Aorta (tissue), 5 donors: Measurements from ENCODE around the gene C12orf76. TPM values are rescaled to one million over a fixed set of nuclear protein-coding genes. Genes with fewer than 3 reads are reported as not detected.
"Not testable (repeated sequence)": the region's sequence is repeated elsewhere in the genome, so short reads cannot be mapped to it uniquely, and the experiment has no call there.

Experiments
- ATAC-seq: fragments of 200-7000 bp; cut with Tn5 transposase; one replicate; pipeline ENCODE4 v1.9.1; 2022; ENCODE audit warnings: moderate library complexity; ENCODE audit not compliant: low FRiP score
- DNase-seq, 2 donors: peaks; one replicate each; pipeline ENCODE4 v3.0.0-alpha.2; 2020
- H3K27ac ChIP-seq, 2 donors: one replicate each; pipeline ENCODE4 v1.5.1; 2013; ENCODE audit warnings: low read length in 2 of 2, mild to moderate bottlenecking in 2 of 2, moderate library complexity in 2 of 2, control low read depth in 1 of 2, inconsistent platforms in 1 of 2, low read depth in 1 of 2
- H3K27me3 ChIP-seq, 2 donors: one replicate each; pipeline ENCODE4 v1.6.1; 2013; ENCODE audit warnings: control low read depth in 1 of 2, low read length in 1 of 2, mild to moderate bottlenecking in 1 of 2, moderate library complexity in 1 of 2; ENCODE audit not compliant: insufficient read depth in 2 of 2, control insufficient read depth in 1 of 2
- H3K36me3 ChIP-seq, 2 donors: one replicate each; pipeline ENCODE4 v1.6.1; 2013; ENCODE audit warnings: control low read depth in 1 of 2, low read length in 1 of 2, mild to moderate bottlenecking in 1 of 2; ENCODE audit not compliant: insufficient read depth in 2 of 2, control insufficient read depth in 1 of 2
- H3K4me1 ChIP-seq, 2 donors: one replicate each; pipeline ENCODE4 v1.6.1; 2013; ENCODE audit warnings: low read length in 2 of 2, control low read depth in 1 of 2, mild to moderate bottlenecking in 1 of 2, moderate library complexity in 1 of 2; ENCODE audit not compliant: insufficient read depth in 2 of 2, control insufficient read depth in 1 of 2
- H3K4me3 ChIP-seq, 2 donors: one replicate each; pipeline ENCODE4 v1.5.1; 2013; ENCODE audit warnings: low read length in 2 of 2, control low read depth in 1 of 2, mild to moderate bottlenecking in 1 of 2
- H3K9me3 ChIP-seq: one replicate; pipeline ENCODE4 v1.6.1; 2013; ENCODE audit warnings: mild to moderate bottlenecking, low read length; ENCODE audit not compliant: control insufficient read depth
- WGBS, 2 donors: extraction: QIAGEN DNeasy Blood & Tissue Kit; methylation state at CpG; one replicate each; pipeline ENCODE4 v1.1.7; 2013; 5-methylcytosine and 5-hydroxymethylcytosine counted together
- intact Hi-C, 2 donors: fragments of 100-400 bp; cut with DNase I; formaldehyde crosslinking; loops; one replicate each; pipeline versions ENCODE4 v1.14.2 to v1.15.0; 2022
- polyA plus RNA-seq, 2 donors: library from polyadenylated mRNA; stranded (reverse); fragments of 200-250 nt; gene quantifications; one replicate each; pipeline ENCODE4 v1.2.3, GENCODE V29; 2013
- total RNA-seq, 2 donors: library from RNA; stranded (reverse); fragmentation: NEBNext Ultra II Directional; extraction: Animal tissue kit (Norgen Biotek cat#: 25700); gene quantifications; one replicate each; pipeline ENCODE4 v1.2.1, GENCODE V29; 2021
- donor health status: healthy with polysubstance abuse.
- donor health status: Bipolar disorder and iron deficiency.
- donor health status: DM: no; HTN: no; CAD: no.
- donor health status: DM: no; HTN: no; CAD: no.
- donor health status: DM: yes; HTN: yes; CAD: no.

C12orf76 gene
- total and polyA plus RNA-seq, 4 donors: 10.5 to 18.4 (median 17.9) TPM

DNA sequence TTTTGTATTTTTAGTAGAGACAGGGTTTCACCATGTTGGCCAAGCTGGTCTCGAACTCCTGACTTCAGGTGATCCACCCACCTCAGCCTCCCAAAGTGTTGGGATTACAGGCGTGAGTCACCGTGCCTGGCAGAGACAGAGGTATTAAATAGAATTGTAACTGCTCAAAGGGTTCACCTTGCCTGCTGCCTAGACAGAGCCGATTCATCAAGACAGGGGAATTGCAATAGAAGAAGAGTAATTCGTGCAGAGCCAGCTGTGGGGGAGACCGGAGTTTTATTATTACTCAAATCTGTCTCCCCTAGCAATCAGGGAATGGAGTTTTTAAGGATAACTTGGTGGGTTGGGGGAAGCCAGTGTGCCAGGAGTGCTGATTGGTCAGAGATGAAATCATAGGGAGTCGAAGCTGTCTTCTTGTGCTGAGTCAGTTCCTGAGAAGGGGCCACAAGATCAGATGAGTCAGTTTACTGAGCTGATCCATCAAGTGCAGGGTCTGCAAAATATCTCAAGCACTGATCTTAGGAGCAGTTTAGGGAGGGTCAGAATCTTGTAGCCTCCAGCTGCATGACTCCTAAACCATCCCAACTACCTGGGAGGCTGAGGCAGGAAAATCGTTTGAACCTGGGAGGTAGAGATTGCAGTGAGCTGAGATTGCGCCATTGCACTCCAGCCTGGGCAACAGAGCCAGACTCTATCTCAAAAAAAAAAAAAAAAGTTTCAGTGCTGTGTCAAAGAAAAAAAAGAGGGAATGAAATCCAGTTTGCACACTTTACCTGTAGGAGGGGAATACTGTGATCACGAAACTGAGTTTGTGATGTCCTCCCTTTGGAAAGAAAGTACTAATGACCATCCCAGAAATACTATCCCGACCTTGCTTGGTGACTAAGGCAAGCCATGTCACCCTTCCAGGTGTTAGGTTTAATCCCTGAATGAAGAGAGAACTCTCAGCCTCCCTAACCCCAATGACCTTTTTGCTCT is 7.3 kb upstream of the C12orf76 start:
- 66 to 70% methylated on average over 11 of the region's 11 CpGs for WGBS, 2 donors
- H3K4me3 ChIP-seq, H3K4me1 ChIP-seq, H3K9me3 ChIP-seq, H3K36me3 ChIP-seq, H3K27me3 ChIP-seq, intact Hi-C loops, DNase-seq, H3K27ac ChIP-seq, ATAC-seq: not testable (repeated sequence)

DNA sequence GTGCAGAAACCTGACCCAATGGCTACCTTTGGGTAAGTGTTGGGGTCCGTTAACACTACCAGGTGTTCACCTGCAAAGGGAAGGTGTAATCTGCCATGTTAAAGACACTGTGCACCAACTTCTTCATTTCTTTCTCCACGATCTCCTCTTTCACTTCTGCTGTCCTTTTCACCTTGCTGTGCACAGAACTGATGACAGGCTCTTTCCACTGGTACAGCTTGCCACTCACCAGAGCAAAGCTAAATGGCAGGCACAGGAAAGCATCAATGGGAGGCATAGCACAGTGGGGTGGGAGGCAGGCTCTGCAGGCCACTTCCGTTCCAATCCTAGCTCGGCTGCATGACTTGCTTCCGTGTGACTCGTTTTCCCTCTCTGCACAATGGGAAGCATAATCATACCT is 2.6 kb upstream of the C12orf76 start:
- WGBS, 2 donors: 79 to 84% methylated on average over 6 of the region's 6 CpGs
- Histone ChIP-seq H3K4me3 (no peak overlapping the region), H3K9me3 (no peaks in the 10 kb centered on the region), H3K4me1 (no peaks in the 10 kb centered on the region), H3K27ac (no peak overlapping the region), H3K36me3 (no peaks in the 10 kb centered on the region), H3K27me3 (no peaks in the 10 kb centered on the region)
- DNase-seq (no peak), ATAC-seq (no peak)
- intact Hi-C loops: no loop called here

DNA sequence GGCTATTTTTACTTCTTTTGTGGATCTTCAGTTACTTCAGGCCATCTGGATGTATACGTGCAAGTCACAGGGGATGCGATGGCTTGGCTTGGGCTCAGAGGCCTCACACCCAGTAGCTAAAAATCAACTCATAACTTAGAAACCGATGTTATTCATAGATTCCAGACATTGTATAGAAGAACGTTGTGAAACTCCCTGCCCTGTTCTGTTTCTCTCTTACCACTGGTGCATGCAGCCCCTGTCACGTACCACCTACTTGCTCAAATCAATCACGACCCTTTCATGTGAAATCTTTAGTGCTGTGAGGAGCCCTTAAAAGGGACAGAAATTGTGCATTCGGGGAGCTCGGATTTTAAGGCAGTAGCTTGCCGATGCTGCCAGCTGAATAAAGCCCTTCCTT is 1.3 kb upstream of the C12orf76 start:
- H3K4me3 ChIP-seq, H3K27ac ChIP-seq, H3K4me1 ChIP-seq, ATAC-seq, H3K27me3 ChIP-seq, DNase-seq, intact Hi-C loops, H3K9me3 ChIP-seq, H3K36me3 ChIP-seq: not testable (repeated sequence)
- WGBS, 2 donors: 89 to 90% methylated on average over 9 of the region's 9 CpGs

DNA sequence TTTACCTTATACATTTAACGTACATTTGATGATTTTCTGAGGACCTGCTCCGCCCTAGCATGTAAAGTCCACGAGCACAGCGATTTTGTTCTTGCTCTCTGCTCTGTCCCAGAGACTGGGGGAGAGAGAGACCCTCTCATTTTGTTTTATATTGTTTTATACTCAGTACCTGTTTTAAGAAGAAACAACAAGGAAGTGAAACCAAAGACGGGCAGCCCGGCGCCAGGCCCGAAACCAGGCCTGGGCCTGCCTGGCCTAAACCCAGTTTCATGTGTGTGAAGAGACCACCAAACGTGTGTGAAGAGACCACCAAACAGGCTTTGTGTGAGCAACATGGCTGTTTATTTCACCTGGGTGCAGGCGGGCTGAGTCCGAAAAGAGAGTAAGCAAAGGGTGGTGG is 712 bp upstream of the C12orf76 start:
- not testable (repeated sequence) for H3K4me1 ChIP-seq

DNA sequence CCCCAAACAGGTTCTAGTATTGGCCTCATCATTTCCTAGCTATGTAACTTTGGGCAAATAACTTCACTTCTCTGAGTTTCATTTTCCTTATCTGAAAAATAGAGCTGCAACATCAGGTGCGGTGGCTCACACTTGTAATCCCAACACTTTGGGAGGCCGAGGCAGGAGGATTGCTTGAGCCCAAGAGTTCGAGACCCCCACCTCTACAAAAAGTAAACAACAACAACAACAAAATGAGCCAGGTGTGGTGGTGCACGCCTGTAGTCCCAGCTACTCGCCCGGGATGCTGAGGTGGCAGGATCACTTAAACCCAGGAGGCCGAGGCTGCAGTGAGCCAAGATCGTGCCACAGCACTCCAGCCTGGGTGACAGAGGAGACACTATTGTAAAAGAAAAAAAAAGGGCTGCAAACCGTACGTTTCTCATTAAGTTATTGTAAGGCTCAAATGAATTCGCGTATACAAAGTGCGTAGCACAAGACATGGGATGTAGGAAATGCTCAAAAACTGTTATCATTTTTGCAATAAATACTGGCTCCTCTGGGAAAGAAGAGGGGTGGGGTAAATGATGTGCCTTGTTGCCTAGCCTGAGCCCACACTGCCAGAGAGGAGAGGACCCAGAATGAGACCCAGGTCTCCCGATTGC is 903 bp downstream of the C12orf76 start:
- no peaks in the 10 kb centered on the region for H3K4me1 ChIP-seq
- DNase-seq: no peak
- H3K4me3 ChIP-seq: peak overlapping the region; percentile 47 to 86
- H3K36me3 ChIP-seq: no peaks in the 10 kb centered on the region
- H3K27ac ChIP-seq: no peak overlapping the region
- ATAC-seq: no peak
- H3K9me3 ChIP-seq: no peaks in the 10 kb centered on the region
- 71 to 73% methylated on average over 14 of the region's 14 CpGs for WGBS, 2 donors
- intact Hi-C loops: no loop called here
- H3K27me3 ChIP-seq: no peaks in the 10 kb centered on the region

More for the DNA sequence above, 712 bp upstream of the C12orf76 start:
- ATAC-seq, H3K27me3 ChIP-seq, DNase-seq, intact Hi-C loops, H3K4me3 ChIP-seq, H3K9me3 ChIP-seq, H3K27ac ChIP-seq, H3K36me3 ChIP-seq: not testable (repeated sequence)
- WGBS, 2 donors: 91 to 93% methylated on average over 11 of the region's 11 CpGs

DNA sequence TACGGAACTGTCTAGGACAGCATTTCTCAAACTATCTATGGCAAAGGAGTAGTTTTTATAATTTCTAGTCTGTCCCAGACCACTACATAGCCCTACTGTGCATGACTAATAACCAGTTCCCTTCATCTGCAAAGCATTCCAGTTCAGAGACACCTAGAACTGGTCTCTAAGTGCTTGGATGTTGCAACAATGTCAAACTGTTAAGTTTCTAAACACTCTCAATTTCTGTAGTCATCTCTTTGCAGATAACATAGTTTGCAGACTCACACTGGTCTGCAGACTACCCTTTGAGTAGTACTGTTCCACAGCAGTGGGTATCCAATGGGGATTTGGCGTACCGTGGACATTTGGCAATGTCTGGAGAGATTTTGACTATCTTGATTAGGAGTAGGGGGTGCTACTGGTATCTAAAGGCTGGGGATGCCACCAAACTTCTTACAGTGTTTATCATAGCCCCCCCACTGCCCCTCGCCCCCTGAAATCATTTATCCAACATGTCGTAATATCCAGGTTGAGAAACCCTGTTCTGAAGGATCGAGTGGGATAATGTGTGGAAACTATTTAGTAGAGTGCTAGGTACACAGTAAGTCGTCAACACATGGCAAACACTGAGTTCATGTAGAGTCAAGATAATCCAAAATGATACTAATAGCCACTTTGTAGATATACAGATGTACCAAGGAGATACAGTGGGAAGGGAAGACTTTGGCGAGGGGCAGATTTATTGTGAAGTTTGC is 1.7 kb downstream of the C12orf76 start:
- H3K4me3 ChIP-seq: no peak overlapping the region
- H3K27ac ChIP-seq: no peak overlapping the region

DNA sequence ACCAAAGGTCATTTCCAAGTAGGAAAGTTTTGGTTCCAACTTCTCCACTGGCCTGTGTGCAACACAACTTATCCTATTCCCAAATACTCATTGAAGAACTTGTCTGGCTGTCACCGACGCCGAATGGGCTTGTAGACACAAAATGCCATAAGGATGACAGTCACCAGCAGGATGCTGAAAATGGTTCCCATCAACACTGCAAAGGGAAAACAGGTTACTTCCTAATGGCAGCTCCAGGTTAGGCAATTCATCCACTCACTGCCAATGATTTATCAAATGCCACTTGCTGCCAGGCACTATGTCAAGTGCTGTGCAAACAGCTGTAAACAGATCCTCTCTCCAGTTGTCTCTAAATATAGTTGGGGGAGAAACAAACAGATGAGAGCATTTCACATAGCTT is 6.1 kb downstream of the C12orf76 start:
- Histone ChIP-seq H3K9me3 (no peaks in the 10 kb centered on the region), H3K4me1 (peaks cover 0 to 5% of the 10 kb centered on the region in 2 donors), H3K4me3 (no peak overlapping the region), H3K36me3 (peaks cover 1 to 3% of the 10 kb centered on the region in 2 donors), H3K27me3 (no peaks in the 10 kb centered on the region), H3K27ac (no peak overlapping the region)
- 90 to 92% methylated on average over 3 of the region's 3 CpGs for WGBS, 2 donors
- DNase-seq (no peak), ATAC-seq (no peak)
- intact Hi-C loops: no loop called here

More for the DNA sequence above, 1.7 kb downstream of the C12orf76 start:
- Histone ChIP-seq H3K9me3 (no peaks in the 10 kb centered on the region), H3K27me3 (no peaks in the 10 kb centered on the region), H3K4me1 (no peaks in the 10 kb centered on the region), H3K36me3 (no peaks in the 10 kb centered on the region)
- intact Hi-C loops: no loop called here
- WGBS, 2 donors: 86 to 89% methylated on average over 8 of the region's 8 CpGs
- ATAC-seq (no peak), DNase-seq (no peak)

DNA sequence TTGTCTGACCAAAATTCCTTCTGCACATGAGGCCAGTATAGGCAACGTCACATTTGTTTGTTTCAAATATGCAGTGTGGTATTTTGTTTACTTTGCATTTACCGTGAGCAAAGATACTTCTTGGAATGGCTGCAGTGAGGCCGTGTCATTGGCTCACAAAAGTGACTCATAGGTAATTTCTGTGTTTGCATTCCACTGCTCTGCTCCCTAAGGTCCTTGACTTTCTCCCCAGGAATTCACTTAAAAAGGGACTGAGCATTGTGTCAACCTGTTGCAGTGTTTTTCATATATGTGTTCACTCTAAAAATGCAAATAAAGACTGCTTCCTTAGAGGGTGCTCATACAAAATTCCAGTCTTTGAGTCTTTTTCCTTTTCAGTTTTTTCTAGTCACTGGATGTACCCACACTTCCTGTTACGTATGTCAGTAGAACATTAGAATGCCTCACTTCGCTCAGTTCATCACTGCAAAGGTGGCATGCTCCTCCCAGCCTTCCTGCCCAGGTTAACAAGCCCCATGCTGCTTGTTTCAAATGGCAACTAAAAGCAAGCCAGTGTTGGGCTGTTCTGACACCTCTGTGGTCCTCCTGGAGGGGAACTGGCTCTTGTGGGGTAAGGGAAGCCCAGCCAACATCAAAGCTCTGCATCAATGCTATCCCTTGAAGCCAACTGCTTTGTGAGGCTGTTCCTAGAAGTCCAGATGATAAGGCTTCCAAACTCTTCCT is 9.1 kb downstream of the C12orf76 start:
- Histone ChIP-seq H3K9me3 (no peaks in the 10 kb centered on the region), H3K27ac (peak overlapping the region; percentile 95 to 100), H3K27me3 (no peaks in the 10 kb centered on the region), H3K4me3 (no peak overlapping the region), H3K36me3 (peaks cover 3 to 6% of the 10 kb centered on the region in 2 donors), H3K4me1 (peaks cover 0 to 5% of the 10 kb centered on the region in 2 donors)
- DNase-seq (no peak), ATAC-seq (no peak)
- WGBS, 2 donors: 17 to 22% methylated on average over 5 of the region's 5 CpGs
- intact Hi-C loops: loop anchor here in 1 of 2 donors (5.0 kb wide), 1 partner anchor 37 kb away; no protein-coding TSS in a partner anchor
